GM13977 (cell line): Measurements from ENCODE around the gene C3orf70.
"Not testable (repeated sequence)": the region's sequence is repeated elsewhere in the genome, so short reads cannot be mapped to it uniquely, and the experiment has no call there.

Experiments
- DNase-seq: peaks from one replicate; pipeline ENCODE4 v3.0.0; 2012; ENCODE audit warnings: low spot score
- CTCF ChIP-seq: IDR thresholded peaks from 2 replicates; pipeline ENCODE4 v1.5.1; 2012; ENCODE audit warnings: mild to moderate bottlenecking, control low read depth; ENCODE audit not compliant: insufficient read depth; ENCODE audit errors: extremely low read depth, missing control alignments
- in situ Hi-C: fragments of 300-500 bp; cut with MboI; formaldehyde crosslinking; loops from one replicate; pipeline ENCODE4 v1.12.0; 2022; ENCODE audit warnings: low sequenced_read_pairs, low pct_unique_long_range_greater_than_20kb, mixed read lengths, inconsistent platforms; ENCODE audit not compliant: unreplicated experiment

Gene C3orf70

GRCh38 chr3:185120126-185120525 lies 32.7 kb downstream of the C3orf70 start:
- in situ Hi-C loops, result no loop called here
- no peak for DNase-seq
- TF ChIP-seq CTCF, result no peak

GRCh38 chr3:185115371-185115770 lies 37.5 kb downstream of the C3orf70 start:
- in situ Hi-C loops, result no loop called here
- no peak for DNase-seq
- TF ChIP-seq CTCF, result no peak

- in situ Hi-C loops, result no loop called here
- no peak for TF ChIP-seq CTCF
- DNase-seq, result no peak
Observed at GRCh38 chr3:185114756-185115155, 38.1 kb downstream of the C3orf70 start.

GRCh38 chr3:185112186-185112585 lies 40.7 kb downstream of the C3orf70 start:
- in situ Hi-C loops, result no loop called here
- no peak for TF ChIP-seq CTCF
- DNase-seq, result no peak

- DNase-seq, in situ Hi-C loops: not testable (repeated sequence)
Observed at GRCh38 chr3:185109012-185109411, 43.8 kb downstream of the C3orf70 start.

GRCh38 chr3:185106256-185106890 lies 46.5 kb downstream of the C3orf70 start:
- DNase-seq, in situ Hi-C loops: not testable (repeated sequence)

GRCh38 chr3:185103359-185104127 lies 49.3 kb downstream of the C3orf70 start:
- in situ Hi-C loops, result no loop called here
- TF ChIP-seq CTCF, result no peak
- no peak for DNase-seq
